Measurements from ENCODE around the gene MACROD1.
"Not testable (repeated sequence)": the region's sequence is repeated elsewhere in the genome, so short reads cannot be mapped to it uniquely, and the experiment has no call there.

Gene MACROD1

GRCh38 chr11:63986932-63987513 is 178.9 kb downstream of the MACROD1 start:
- DNase-seq: no peak

DNA sequence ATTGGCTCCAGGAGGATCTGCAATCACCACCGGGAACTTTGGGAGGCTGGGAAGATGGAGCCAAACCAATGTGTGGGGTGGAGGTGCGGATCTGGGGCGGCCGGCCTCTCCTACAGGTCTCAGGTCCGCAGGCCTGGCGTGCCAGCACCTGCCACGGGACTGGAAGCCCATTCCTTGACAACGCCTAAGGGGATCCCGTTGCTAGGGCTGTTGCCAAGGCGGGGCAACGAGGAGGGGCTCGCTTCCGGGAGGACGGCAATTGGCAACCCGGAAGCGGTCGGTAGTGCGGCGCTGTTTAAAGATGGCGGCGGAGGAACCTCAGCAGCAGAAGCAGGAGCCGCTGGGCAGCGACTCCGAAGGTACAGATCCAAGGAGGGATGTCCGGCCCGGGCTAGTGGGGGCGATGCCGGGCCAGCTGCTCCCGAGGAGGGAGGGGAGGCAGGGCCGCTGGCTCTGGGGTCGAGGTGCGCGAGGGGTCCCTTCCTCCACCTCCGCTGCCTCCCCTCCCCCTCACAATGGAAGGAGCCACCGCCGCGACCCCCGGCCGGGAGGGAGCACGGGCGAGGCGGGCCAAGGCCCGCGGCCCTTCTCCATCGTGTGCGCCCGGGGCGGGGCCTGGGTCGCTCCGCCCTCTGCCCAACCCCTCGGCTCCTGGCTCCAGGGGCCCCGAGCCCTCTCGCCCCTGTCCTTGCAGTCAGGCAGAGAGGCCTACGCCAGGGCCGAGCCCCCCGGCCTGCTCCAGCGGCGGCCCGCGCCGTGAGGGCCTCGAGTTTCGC is 179.6 kb downstream of the MACROD1 start, which contains the start of gene OTUB1:
Gene OTUB1 (plus strand): TSS at position 283 of the 776 bp plus-strand sequence. CDS start 19 bp downstream, at position 302.
- peak; percentile 94 to 96 for DNase-seq

DNA sequence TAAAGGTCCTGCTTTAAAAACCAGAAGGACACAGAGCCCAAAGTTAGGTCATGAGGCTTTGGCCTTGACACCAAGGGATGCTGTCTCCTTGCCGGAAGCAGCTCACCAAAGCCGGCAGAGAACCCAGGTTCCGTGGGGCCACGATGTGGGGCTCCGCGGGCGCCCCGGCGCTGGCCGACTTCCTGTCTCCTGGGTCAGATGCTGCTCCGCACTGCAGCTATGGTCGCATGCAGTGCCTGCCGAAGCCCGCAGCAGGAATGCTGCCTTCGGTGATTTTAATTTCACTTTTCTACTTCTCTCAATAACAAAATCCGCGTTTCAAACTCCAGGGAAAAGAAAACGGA is 180.1 kb downstream of the MACROD1 start:
- DNase-seq: peak in 1 of 2 experiments; percentile 49

DNA sequence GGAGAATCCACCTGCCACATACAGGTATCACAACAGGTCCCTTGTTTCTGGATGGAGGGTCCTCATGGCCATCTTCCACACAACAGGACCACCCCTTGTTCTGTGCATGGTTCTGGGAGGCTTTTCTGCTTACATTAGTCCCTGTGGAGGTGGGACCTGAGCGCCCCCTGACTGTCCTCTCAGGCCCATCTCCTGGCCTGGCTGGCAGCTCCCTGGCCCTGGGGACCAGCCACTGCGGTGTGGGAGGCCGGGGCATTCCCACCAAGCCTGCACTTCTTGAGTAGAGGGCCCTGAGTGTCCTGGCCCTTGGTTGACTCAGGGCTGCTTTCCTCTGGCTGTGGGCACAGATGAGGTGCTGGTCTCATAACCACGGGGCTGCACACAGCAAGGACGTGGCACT is 186.5 kb downstream of the MACROD1 start:
- DNase-seq: no peak

GRCh38 chr11:63978551-63979239 is 187.2 kb downstream of the MACROD1 start:
- DNase-seq: no peak

DNA sequence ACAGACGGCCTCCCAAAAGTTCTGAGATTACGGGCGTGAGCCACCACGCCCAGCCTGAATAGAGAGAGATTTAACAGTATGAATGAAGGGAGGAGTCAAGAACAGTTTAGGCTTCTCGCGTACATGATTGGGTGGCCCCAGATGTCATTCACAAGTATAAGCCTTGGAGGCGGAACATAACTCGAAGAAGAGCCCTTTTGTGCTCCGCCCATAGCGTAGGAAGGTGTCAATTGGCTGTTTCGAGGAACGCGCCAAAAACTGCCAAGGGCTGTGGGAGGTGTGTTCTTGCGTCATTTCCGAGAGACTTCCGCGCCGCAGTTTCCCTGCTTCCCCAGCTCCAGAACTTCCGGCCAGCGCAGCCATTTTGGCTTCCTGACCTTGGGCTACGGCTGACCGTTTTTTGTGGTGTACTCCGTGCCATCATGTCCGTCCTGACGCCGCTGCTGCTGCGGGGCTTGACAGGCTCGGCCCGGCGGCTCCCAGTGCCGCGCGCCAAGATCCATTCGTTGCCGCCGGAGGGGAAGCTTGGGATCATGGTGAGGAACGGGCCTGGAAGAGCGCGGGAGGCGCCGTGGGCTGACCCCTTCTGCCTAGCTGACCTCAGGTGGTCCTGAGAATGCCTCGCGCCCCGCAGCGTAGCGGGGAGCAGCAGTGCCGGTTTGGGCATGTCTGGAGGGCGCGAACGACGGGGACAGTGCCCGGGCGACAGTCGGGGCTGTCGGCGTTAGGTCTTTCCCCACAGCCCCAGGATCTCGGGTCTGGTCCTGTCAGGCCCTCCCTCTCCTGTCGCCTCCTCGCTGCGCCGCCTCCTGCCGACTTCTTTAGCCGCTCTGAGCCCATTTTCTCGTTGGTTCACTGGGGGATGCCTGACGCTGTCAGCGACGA is 191.4 kb downstream of the MACROD1 start, which contains the start of gene COX8A:
Gene COX8A (plus strand): TSS at position 362 of the 885 bp plus-strand sequence. CDS start 61 bp downstream, at position 423.
- DNase-seq: peak; percentile 99 to 100

DNA sequence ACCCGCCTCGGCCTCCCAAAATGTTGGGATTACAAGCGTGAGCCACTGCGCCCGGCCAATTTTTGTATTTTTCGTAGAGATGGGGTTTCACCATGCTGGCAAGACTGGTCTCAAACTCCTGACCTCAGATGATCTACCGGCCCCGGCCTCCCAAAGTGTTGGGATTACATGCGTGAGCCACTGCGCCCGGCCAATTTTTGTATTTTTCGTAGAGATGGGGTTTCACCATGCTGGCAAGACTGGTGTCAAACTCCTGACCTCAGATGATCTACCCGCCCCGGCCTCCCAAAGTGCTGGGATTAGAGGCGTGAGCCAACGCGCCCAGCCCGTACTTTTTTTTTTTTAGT is 192.0 kb downstream of the MACROD1 start:
- DNase-seq: not testable (repeated sequence)

DNA sequence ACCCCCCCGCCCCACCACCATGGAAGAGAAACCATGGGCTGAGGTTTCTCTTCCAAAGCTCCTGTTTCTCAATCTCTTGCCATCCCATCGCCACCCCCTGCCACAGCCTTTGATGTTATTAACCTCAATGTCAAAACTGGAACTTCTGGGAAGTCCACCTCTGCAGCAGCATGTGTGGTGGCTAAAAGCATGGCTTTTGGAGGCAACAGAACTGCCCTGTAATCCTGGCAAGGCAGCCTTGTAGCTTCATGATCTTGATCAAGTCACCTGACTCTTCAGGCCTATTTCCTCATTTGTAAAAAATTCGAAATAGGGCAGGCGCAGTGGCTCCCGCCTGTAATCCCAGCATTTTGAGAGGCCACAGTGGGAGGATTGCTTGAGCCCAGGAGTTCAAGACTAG is 195.0 kb downstream of the MACROD1 start:
- no peak for DNase-seq

- DNase-seq: no peak
These were observed 196.5 kb downstream of the MACROD1 start for GRCh38 chr11:63969461-63969860.

DNA sequence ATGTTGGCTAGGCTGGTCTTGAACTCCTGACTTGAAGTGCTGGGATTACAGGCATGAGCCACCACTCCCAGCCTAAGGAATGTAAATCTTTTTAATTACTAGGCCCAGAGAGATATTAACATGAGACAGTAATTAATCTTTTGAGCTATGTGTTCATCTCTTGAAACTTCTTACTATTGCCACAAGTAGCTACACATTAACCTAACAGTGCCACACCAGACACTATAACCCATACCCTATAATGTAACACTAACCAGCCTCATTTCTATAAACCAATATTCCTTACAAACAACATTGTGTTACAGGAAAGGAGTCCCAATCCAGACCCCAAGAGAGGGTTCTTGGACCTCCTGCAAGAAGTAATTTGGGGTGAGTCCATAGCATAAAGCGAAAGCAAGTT is 199.5 kb downstream of the MACROD1 start:
- DNase-seq: no peak

DNA sequence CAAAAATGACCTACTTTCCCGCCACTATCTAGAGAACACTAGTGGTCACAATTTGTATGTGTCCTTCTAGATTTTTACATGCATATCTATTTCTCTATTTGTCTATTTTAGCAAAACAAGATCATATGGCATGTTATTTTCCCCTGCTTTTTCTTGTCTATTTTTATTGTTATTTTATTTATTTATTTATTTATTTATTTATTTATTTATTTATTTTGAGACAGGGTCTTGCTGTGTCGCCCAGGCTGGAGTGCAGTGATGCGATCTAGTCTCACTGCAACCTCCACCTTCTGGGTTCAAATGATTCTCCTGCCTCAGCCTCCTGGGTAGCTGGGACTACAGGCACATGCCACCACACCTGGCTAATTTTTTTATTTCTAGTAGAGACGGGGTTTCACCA is 202.0 kb downstream of the MACROD1 start:
- DNase-seq: not testable (repeated sequence)

DNA sequence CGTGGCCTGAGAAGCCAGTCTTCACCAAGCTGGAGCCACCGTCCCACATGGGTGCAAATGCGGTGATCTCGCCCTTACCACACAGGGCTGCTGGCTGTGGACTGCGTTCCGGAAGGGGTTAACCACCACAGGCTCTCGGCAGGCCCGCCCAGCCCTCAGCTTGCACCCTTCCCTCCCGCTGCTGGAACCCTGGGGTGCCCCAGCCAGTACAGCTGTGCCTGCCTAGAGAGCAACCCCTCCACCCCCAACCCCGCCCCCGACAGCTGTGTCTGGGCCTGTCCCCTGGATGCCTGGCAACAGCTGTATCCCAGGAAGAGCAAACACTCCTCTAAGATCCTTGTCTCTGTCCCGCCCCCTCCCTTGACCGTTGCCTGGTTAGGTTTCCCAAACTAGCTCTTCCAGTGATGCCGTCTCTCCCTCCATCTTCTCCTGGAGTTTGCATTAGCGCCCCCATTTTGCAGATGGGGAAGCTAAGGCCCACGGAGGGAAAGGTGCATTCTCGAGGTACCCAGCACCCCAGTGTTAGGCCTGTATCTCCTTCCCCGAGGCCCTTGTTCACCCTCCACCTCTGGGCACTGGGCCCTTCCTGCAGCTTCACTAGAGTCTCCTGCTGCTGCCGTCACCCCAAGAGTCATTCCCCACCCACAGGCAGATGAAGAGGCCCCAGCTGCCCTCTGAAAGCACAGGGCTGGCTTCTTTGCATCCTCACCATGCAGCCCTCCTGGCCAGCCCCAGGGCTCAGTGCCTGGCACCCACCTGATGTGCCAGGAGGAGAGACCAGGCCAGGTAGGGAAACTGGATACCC is 204.1 kb downstream of the MACROD1 start:
- DNase-seq: peak in 1 of 2 experiments; percentile 42

GRCh38 chr11:63958008-63958407 is 207.9 kb downstream of the MACROD1 start:
- no peak for DNase-seq

GRCh38 chr11:63952570-63952969 is 213.3 kb downstream of the MACROD1 start:
- DNase-seq: no peak

GRCh38 chr11:63951779-63952536 is 214.0 kb downstream of the MACROD1 start:
- no peak for DNase-seq
